MM.1S (cell line): ENCODE measurements around the gene PPP4R3B.
"Not testable (repeated sequence)": the region's sequence is repeated elsewhere in the genome, so short reads cannot be mapped to it uniquely, and the experiment has no call there.

ENCODE experiments used
- DNase-seq: peaks from one replicate; pipeline ENCODE4 v3.0.0-alpha.2; 2015
- H2AFZ ChIP-seq: fragments of 300-600 bp; sonication (generic); 2 replicates; pipeline ENCODE4 v1.6.0; 2016; ENCODE audit warnings: antibody characterized with exemption, low read length
- H3F3A ChIP-seq: fragments of 300-600 bp; sonication (generic); 2 replicates; pipeline ENCODE4 v1.6.1; 2016; ENCODE audit warnings: mild to moderate bottlenecking, antibody characterized with exemption, low read length, moderate library complexity, mixed read lengths; ENCODE audit not compliant: insufficient read depth
- H3K27ac ChIP-seq: fragments of 300-600 bp; sonication (generic); 2 replicates; pipeline ENCODE4 v1.5.1; 2016; ENCODE audit warnings: mild to moderate bottlenecking, low read length
- H3K27me3 ChIP-seq: fragments of 300-600 bp; sonication (generic); replicated peaks from 2 replicates; pipeline ENCODE4 v1.6.0; 2016; ENCODE audit warnings: low read length; ENCODE audit not compliant: insufficient read depth
- H3K36me3 ChIP-seq: fragments of 300-600 bp; sonication (generic); replicated peaks from 2 replicates; pipeline ENCODE4 v1.6.1; 2016; ENCODE audit warnings: mild to moderate bottlenecking, low read length, mixed read lengths; ENCODE audit not compliant: insufficient read depth
- H3K4me1 ChIP-seq: fragments of 300-600 bp; sonication (generic); 2 replicates; pipeline ENCODE4 v1.6.1; 2016; ENCODE audit warnings: low read length, mixed read lengths
- H3K4me2 ChIP-seq: fragments of 300-600 bp; sonication (generic); 2 replicates; pipeline ENCODE4 v1.6.0; 2016; ENCODE audit warnings: low read depth, low read length
- H3K4me3 ChIP-seq: fragments of 300-600 bp; sonication (generic); 2 replicates; pipeline ENCODE4 v1.5.1; 2016; ENCODE audit warnings: low read length, mixed read lengths
- H3K79me2 ChIP-seq: fragments of 300-600 bp; sonication (generic); 2 replicates; pipeline ENCODE4 v1.6.1; 2016; ENCODE audit warnings: mixed run types, low read length, mixed read lengths
- H3K9ac ChIP-seq: fragments of 300-600 bp; sonication (generic); 2 replicates; pipeline ENCODE4 v1.6.1; 2016; ENCODE audit warnings: low read length, mixed read lengths
- H3K9me2 ChIP-seq: fragments of 300-600 bp; sonication (generic); replicated peaks from 2 replicates; pipeline ENCODE4 v1.6.1; 2016; ENCODE audit warnings: mild to moderate bottlenecking, low read length, mixed read lengths; ENCODE audit not compliant: insufficient read depth
- H3K9me3 ChIP-seq: fragments of 300-600 bp; sonication (generic); replicated peaks from 2 replicates; pipeline ENCODE4 v1.6.1; 2016; ENCODE audit warnings: mild to moderate bottlenecking, low read length, mixed read lengths; ENCODE audit not compliant: insufficient read depth
- H4K20me1 ChIP-seq: fragments of 300-600 bp; sonication (generic); 2 replicates; pipeline ENCODE4 v1.6.1; 2016; ENCODE audit warnings: mild to moderate bottlenecking, low read length, moderate library complexity, mixed read lengths; ENCODE audit not compliant: insufficient read depth
- EZH2 ChIP-seq: fragments of 300-600 bp; sonication (generic); optimal IDR thresholded peaks from 2 replicates; pipeline ENCODE3; 2017; ENCODE audit warnings: low read depth, mild to moderate bottlenecking, antibody characterized with exemption, low read length, mixed read lengths
- EZH2phosphoT487 ChIP-seq: fragments of 300-600 bp; sonication (generic); IDR thresholded peaks from 2 replicates; pipeline ENCODE4 v1.6.1; 2018; ENCODE audit warnings: antibody characterized with exemption, low read length
- TF ChIP-seq, protein P1 (sequence below): fragments of 300-600 bp; sonication (generic); IDR thresholded peaks from 2 replicates; pipeline ENCODE4 v1.5.1; 2016; ENCODE audit warnings: antibody characterized with exemption, low read length, mixed read lengths

Gene PPP4R3B

DNA sequence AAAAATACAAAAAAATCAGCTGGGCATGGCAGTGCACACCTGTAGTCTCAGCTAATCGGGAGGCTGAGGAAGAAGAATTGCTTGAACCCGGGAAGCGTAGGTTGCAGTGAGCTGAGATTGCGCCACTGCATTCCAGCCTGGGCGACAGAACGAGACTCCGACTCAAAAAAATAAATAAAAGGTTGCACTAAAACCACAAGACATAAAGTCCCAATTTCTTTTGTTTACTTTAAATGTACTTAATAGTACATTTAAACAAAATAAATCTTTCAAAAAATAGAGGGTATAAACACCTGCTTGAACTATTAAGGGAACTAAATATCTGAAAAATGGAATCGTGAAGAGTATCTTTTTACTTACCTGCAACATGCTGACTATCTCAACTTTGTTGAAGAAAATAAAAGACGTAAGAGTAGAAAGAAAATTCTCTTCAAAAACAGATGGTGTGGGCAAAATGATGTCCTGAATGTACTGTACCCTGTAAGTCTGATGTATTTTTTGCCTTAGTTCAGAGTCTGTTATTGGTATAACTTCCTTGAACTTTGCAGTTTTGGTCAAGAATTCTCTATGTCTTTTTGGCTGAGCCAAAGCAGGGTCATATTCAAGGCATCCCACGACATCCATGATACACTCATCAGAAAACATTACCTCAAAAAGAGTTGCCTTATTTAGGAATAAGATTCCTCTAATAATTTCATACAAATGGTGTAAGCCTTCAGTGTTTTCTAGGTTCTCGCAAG lies 19.2 kb downstream of the PPP4R3B start:
- no peaks in the 10 kb centered on the region for H3F3A ChIP-seq
- no peak overlapping the region for H3K27ac ChIP-seq
- H2AFZ ChIP-seq: no peak overlapping the region
- H3K9me3 ChIP-seq: no peaks in the 10 kb centered on the region
- no peaks in the 10 kb centered on the region for H3K27me3 ChIP-seq
- H4K20me1 ChIP-seq: 0 out of 2 replicates have a peak, but pooled peaks cover 10% of the 10 kb centered on the region
- H3K9me2 ChIP-seq: no peaks in the 10 kb centered on the region
- no peak overlapping the region for H3K4me2 ChIP-seq
- H3K9ac ChIP-seq: no peak overlapping the region
- no peaks in the 10 kb centered on the region for H3K4me1 ChIP-seq
- no peak overlapping the region for H3K4me3 ChIP-seq
- TF ChIP-seq, protein P1, sequence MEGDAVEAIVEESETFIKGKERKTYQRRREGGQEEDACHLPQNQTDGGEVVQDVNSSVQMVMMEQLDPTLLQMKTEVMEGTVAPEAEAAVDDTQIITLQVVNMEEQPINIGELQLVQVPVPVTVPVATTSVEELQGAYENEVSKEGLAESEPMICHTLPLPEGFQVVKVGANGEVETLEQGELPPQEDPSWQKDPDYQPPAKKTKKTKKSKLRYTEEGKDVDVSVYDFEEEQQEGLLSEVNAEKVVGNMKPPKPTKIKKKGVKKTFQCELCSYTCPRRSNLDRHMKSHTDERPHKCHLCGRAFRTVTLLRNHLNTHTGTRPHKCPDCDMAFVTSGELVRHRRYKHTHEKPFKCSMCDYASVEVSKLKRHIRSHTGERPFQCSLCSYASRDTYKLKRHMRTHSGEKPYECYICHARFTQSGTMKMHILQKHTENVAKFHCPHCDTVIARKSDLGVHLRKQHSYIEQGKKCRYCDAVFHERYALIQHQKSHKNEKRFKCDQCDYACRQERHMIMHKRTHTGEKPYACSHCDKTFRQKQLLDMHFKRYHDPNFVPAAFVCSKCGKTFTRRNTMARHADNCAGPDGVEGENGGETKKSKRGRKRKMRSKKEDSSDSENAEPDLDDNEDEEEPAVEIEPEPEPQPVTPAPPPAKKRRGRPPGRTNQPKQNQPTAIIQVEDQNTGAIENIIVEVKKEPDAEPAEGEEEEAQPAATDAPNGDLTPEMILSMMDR: no peak
- TF ChIP-seq EZH2 (no peak), EZH2phosphoT487 (no peak)
- H3K36me3 ChIP-seq: peaks cover 4% of the 10 kb centered on the region; the same call in 1 of the 2 replicates
- DNase-seq: no peak
- peaks cover 85% of the 10 kb centered on the region for H3K79me2 ChIP-seq

GRCh38 chr2:55596795-55597194 lies 20.6 kb downstream of the PPP4R3B start:
- H3K9ac ChIP-seq, H3K4me2 ChIP-seq, H3K27me3 ChIP-seq, H3F3A ChIP-seq, H3K4me1 ChIP-seq, H3K4me3 ChIP-seq, H4K20me1 ChIP-seq, H2AFZ ChIP-seq, H3K27ac ChIP-seq, H3K9me3 ChIP-seq, H3K36me3 ChIP-seq, H3K9me2 ChIP-seq, DNase-seq: not testable (repeated sequence)
- H3K79me2 ChIP-seq: peaks cover 82% of the 10 kb centered on the region

DNA sequence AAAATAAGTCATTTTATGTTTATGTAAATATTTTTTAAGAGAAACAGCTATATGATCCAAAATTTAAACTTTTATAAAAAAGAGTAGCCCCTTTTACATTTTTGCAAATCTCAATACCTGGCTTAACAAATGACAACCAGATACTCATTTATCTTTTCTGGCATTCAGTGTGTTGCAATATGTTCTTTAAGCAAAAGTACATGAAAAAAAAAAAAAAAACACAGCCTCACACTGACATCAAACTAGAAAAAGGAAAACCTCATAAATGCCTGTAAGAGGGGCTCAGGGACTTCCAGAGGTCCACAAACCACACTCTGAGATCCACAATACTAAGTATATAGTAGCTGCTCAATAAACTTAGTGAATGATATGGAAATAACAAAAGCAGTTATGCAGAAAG lies 21.9 kb downstream of the PPP4R3B start:
- DNase-seq: no peak
- Histone ChIP-seq H3K79me2 (peaks cover 84% of the 10 kb centered on the region), H3K4me2 (no peak overlapping the region), H4K20me1 (0 out of 2 replicates have a peak, but pooled peaks cover 4% of the 10 kb centered on the region), H3K9me2 (no peaks in the 10 kb centered on the region), H3F3A (no peaks in the 10 kb centered on the region), H3K36me3 (no peaks in the 10 kb centered on the region; the same call in 1 of the 2 replicates), H3K4me1 (no peaks in the 10 kb centered on the region), H3K27me3 (no peaks in the 10 kb centered on the region), H3K27ac (no peak overlapping the region), H3K9me3 (no peaks in the 10 kb centered on the region), H3K9ac (no peak overlapping the region), H3K4me3 (no peak overlapping the region), H2AFZ (no peak overlapping the region)
- TF ChIP-seq, protein P1: no peak
- TF ChIP-seq EZH2: no peak
- no peak for TF ChIP-seq EZH2phosphoT487

DNA sequence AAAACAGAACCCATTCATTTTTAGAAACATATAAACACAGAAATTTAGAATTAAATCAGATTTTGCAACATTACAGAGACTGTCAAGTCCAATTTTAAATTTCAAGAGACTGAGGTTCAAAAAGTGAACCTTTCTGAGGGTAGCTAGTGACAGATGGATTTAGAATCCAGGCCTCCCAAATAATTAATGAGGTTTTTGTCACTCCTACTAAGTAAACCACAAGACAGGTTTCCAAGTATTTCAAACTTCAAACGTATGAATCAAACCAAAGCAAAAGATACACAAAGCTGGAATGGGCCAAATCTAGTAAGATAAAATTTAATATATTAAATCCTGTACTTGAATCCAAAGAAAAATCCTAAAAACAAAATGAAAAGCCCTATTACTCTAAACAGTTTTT lies 25.3 kb downstream of the PPP4R3B start:
- Histone ChIP-seq H3K4me3 (no peak overlapping the region), H3K9me3 (no peaks in the 10 kb centered on the region), H3K4me1 (no peaks in the 10 kb centered on the region), H3K79me2 (peaks cover 86% of the 10 kb centered on the region), H3K9ac (no peak overlapping the region), H3K4me2 (no peak overlapping the region), H3K9me2 (no peaks in the 10 kb centered on the region), H3K27me3 (no peaks in the 10 kb centered on the region), H3K36me3 (peaks cover 4% of the 10 kb centered on the region), H3K27ac (no peak overlapping the region), H2AFZ (no peak overlapping the region), H3F3A (no peaks in the 10 kb centered on the region), H4K20me1 (no peaks in the 10 kb centered on the region)
- DNase-seq: no peak
- TF ChIP-seq EZH2: no peak
- TF ChIP-seq, protein P1: no peak
- TF ChIP-seq EZH2phosphoT487: no peak
